Non-pigmented ciliary epithelial cell (primary cell): ENCODE measurements around the gene FHIT.

Experiments used
- DNase-seq: peaks from one replicate; pipeline ENCODE4 v3.0.0-alpha.2; 2010; ENCODE audit warnings: low read depth

Gene FHIT

GRCh38 chr3:60047426-60048200 lies 1203.6 kb downstream of the FHIT start:
- DNase-seq, result no peak

DNA sequence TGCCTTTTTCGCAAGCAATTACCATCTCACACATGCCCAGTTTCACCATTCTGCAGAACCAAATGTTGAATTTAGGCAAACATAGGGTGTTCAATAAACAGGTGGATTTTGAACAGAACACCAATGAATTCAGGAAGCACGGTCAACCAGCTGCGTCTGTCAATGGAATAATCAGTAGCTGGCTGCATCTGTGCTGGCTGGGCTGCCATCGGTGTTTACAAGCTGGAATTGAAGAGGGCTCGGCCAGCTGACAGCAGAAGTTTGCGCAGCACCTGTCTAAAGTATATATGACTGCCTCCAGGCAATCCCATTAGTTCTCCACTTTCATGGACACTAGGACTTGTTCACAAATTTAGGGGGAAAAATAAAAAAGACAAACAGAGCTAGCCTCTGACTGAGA lies 1205.0 kb downstream of the FHIT start:
- no peak for DNase-seq

GRCh38 chr3:60045686-60046085 lies 1205.6 kb downstream of the FHIT start:
- no peak for DNase-seq

GRCh38 chr3:60036803-60037202 lies 1214.4 kb downstream of the FHIT start:
- no peak for DNase-seq

DNA sequence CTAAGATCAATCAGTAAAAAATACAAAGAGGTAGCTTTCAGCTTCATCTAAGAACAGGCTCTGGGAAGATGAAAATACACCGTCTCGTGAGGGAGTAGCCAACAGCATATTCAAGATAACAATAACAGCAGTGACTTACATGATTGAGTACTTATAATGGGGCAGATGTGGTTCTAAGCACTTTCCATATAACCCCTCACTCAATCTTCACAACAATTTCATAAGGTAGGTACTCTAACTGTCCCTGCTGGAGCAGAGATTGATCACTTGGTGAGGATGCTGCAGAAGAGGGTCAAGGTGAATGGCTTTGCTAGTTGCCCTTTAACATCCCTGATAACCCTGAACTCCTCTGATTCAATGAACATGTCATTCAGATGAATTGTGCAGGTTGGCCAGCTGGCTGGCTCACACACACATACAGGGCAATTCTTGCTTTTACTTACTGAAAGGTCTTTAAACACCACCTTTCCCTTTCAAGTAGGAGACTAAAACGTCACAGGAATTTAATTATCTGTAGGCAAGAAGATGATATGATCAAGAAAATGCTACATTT lies 1217.3 kb downstream of the FHIT start:
- no peak for DNase-seq

- no peak for DNase-seq
These were observed 1220.3 kb downstream of the FHIT start for GRCh38 chr3:60030982-60031381.

- DNase-seq, result no peak
These were observed 1223.0 kb downstream of the FHIT start for GRCh38 chr3:60028233-60028632.

GRCh38 chr3:60027335-60027734 lies 1223.9 kb downstream of the FHIT start:
- no peak for DNase-seq

- peak; percentile 6 for DNase-seq
These were observed 1225.9 kb downstream of the FHIT start for GRCh38 chr3:60025096-60026050.

- no peak for DNase-seq
These were observed 1226.9 kb downstream of the FHIT start for GRCh38 chr3:60024400-60024799.

DNA sequence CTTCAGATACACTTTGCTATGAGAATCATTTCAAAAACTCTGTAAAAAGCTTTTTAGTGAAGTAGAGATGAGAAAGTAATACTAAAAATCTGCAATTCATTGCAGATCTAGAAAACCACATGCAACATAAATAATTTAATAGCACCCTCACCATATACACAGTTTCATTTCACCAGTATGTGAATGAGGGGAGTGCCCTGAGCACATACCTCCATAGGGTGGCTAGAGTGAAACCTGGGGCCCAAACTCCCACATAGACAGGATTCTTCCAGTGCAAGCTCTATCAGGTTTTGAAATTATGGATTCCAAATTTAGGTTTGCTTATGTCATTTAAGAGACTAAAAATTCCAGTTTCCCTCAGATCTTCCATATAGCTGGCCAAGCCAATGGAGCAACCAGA lies 1228.1 kb downstream of the FHIT start:
- no peak for DNase-seq

GRCh38 chr3:60017631-60018030 lies 1233.6 kb downstream of the FHIT start:
- no peak for DNase-seq

- DNase-seq, result no peak
These were observed 1236.1 kb downstream of the FHIT start for GRCh38 chr3:60015032-60015705.

DNA sequence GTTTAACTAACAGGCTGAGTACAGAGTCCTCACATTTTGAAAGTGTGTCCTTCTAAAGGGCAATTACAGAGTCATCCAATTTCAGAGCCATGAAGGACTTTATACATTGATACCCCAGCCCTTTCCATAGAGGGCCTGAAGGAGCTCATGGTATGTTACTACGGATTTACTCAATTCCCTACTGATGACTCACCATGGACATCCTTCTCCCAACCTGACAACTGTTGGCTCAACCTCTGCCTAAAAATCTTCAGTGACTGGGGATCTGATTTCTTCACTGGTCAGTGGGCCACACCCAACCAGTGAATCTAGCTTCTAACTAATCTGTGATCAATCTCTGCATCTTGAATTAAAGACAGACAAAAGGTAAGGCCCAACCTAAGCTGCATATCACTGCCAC lies 1238.0 kb downstream of the FHIT start:
- DNase-seq, result no peak

DNA sequence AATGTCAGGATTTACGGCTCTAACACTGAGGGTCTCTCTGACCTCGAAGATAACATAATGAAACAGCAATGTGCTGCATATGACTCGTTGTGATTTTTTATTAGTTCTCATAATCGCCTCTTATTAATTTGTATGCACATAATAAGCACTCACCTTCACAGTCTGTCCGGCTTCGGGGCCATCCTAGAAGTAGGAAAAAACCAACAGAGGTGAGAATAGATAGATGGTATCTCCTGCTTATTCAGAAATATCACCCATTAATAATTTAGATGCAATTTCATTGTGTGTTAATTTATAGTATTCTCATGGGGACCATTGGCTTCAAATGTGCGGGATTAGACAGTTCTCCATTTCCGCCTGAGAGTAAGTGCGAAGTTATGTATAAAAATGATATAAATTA lies 1240.0 kb downstream of the FHIT start:
- no peak for DNase-seq

GRCh38 chr3:60010781-60011180 lies 1240.5 kb downstream of the FHIT start:
- DNase-seq, result no peak

DNA sequence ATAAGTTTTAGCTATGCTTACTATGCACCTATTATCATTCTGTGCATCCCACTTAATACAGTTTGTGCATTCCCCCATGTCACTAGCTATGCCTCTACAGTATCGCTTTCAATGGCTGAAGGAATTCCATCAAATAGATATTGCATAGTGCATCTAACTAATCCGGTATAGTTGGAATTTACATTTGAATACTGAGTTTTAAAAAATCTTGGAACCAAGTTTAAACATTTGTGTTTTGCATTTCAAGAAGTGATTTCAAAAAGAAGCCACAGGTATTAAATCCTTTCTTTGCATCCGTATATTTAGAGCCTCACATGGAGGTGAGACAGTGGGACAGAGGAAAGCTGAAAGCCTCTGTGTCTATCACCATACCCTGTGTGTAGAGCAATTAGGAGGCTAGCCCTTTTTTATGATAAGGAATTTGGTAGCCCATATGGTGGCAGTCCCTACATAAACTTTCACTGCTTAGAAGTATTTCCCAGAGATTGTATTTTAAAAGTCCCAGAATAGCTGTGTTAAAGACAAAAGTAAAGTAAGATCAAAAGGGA lies 1241.2 kb downstream of the FHIT start:
- no peak for DNase-seq

- DNase-seq, result no peak
These were observed 1249.9 kb downstream of the FHIT start for GRCh38 chr3:60001369-60001768.

DNA sequence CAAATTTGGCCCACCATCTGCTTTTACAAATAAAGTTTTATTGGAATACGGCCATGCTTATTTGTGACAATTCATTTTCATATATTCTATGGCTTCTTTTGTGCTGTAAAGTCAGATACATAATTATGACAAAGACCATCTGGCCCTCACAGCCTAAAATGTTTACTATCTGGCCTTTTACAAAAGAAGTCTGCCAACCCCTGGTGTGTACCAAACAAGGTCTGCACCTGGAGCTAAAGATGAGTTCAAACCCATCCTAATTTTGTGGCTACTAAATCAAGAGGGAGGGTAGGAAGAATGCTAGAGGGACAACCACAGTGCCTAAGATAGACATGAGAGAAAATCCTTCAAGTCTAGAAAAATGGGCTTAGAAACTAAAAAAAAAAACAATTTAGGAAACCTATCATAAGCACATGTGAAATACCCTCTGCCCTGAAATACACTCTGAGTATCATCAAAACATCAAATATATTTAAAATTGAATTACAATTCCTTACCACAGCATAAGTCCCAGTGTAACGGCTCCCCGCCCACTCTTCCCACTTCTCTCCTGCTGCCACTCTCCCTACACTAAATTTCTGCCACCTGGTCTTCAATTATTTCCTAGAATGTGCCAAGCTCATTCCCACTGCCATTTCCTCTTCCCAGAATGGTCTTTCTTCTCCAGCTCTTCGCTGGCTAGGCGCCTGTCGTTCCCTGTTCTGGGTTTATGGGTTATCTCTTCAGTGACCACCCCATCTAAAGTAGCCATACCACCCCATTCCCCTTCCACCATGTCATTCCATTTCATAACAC lies 1250.7 kb downstream of the FHIT start:
- no peak for DNase-seq

DNA sequence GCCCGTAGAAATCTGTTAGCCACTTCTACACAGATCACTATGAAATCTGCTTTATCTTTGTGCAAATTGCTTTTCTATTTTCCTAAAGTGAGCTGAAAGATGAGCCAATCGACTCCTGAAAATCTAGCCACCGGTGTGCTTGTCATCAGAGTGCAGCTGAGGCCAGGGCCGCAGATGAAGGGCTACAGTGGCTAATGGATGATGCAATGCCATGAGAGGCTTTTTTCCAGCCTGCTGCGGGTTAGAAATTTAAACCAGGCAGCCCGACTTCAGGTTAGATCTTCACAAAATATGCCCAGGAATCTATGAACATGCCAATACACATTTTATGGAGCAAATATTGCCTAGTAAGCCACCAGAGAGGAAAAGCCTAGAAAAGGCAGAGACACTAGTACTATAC lies 1253.2 kb downstream of the FHIT start:
- no peak for DNase-seq

DNA sequence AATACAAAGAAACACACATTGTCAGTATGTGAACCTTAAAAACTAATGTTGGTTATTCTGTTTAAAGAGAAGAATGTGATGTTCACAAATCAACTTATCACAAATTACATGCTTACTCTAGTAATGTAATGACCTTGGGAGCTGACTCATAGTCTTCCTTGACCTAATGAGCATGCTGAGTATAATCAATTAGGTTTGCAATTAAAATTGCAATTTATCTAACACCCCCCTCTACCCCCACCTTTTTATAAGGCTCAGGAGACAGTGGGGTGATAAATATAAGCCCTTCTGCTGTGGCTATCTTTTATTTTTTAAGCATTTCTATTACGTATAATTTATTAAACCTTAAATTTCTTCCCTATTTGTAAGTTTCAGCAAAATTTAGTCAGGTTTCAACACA lies 1253.7 kb downstream of the FHIT start:
- DNase-seq, result no peak
